ENCODE data around the gene PLS1. TPM values are rescaled to one million over a fixed set of nuclear protein-coding genes. Genes with fewer than 3 reads are reported as not detected.

Gene PLS1
- total and polyA plus RNA-seq, 2 of the 8 experiments (the other 6 are each of a cell fraction or from before 2014, with no cell fraction given): 18.7 to 44.7 TPM

- Histone ChIP-seq H4K5ac (ENCODE audit: insufficient read length, low read depth, low read length) (no peak overlapping the region), H3K27ac (ENCODE audit: low read depth, low read length) (no peak overlapping the region), H4K91ac (replicated peaks; ENCODE audit: insufficient read length, low read length) (no peak overlapping the region), H2BK15ac (ENCODE audit: low read length) (no peak overlapping the region), H3K79me2 (ENCODE audit: control insufficient read depth in 1 of 2, insufficient read depth in 2 of 2, low read length in 2 of 2) (peaks cover 0 to 49% of the 10 kb centered on the region in 2 experiments; a peak in 2 of 4 replicates), H2AFZ (ENCODE audit: low read length) (no peak overlapping the region), H3K23ac (ENCODE audit: insufficient read length) (no peak overlapping the region), H2BK12ac (ENCODE audit: low read depth, low read length) (no peak overlapping the region), H3K4ac (replicated peaks; ENCODE audit: insufficient read length, low read depth, low read length) (no peak overlapping the region), H4K8ac (ENCODE audit: extremely low read depth, insufficient read depth, low read length) (no peak overlapping the region), H3K79me1 (ENCODE audit: low read depth, low read length) (no peaks in the 10 kb centered on the region; the same call in 1 of the 2 replicates), H3K36me3 (ENCODE audit: control insufficient read depth in 2 of 4, insufficient read depth in 4 of 4, low read length in 3 of 4) (no peaks in the 10 kb centered on the region), H4K20me1 (replicated peaks in 1 of 2; ENCODE audit: control insufficient read depth in 1 of 2, insufficient read depth in 2 of 2, low read length in 2 of 2) (no peaks in the 10 kb centered on the region), H3K9ac (replicated peaks in 1 of 4; ENCODE audit: extremely low read depth in 1 of 4, low read depth in 3 of 4, low read length in 3 of 4) (no peak overlapping the region), H2BK20ac (ENCODE audit: low read length) (no peak overlapping the region), H3K18ac (ENCODE audit: extremely low read depth, low read length) (no peak overlapping the region), H3K4me1 (replicated peaks in 1 of 4; ENCODE audit: control insufficient read depth in 3 of 4, insufficient read depth in 4 of 4, low read length in 3 of 4) (peaks cover 0 to 5% (median 1%) of the 10 kb centered on the region in 4 experiments; a peak in 4 of 7 replicates), H2AK5ac (ENCODE audit: low read depth, low read length) (no peak overlapping the region), H3K9me3 (ENCODE audit: insufficient read depth in 2 of 2, low read depth in 1 of 2, low read length in 1 of 2) (no peaks in the 10 kb centered on the region), H3K23me2 (ENCODE audit: low read depth, low read length) (peaks cover 6% of the 10 kb centered on the region; the same call in 1 of the 2 replicates), H3K56ac (replicated peaks; ENCODE audit: insufficient read length, low read depth, low read length) (no peak overlapping the region), H2BK5ac (ENCODE audit: low read depth, low read length) (no peak overlapping the region), H3K4me3 (ENCODE audit: extremely low read depth in 1 of 4, insufficient read depth in 2 of 4, low read depth in 3 of 4, low read length in 4 of 4) (no peak overlapping the region), H3K14ac (ENCODE audit: insufficient read length) (no peak overlapping the region), H3K4me2 (ENCODE audit: insufficient read depth in 1 of 2, low read depth in 2 of 2, low read length in 2 of 2) (no peak overlapping the region), H2BK120ac (replicated peaks; ENCODE audit: low read depth, low read length) (no peak overlapping the region), H3K27me3 (replicated peaks in 1 of 4; ENCODE audit: control insufficient read depth in 3 of 4, extremely low read depth in 1 of 4, insufficient read depth in 3 of 4, low read length in 3 of 4) (no peaks in the 10 kb centered on the region)
- FAIRE-seq: no peak
- DNase-seq (ENCODE audit: low read depth in 1 of 2, low spot score in 2 of 2): no peak
- TF ChIP-seq EP300 (IDR thresholded peaks at IDR 0.05; ENCODE audit: borderline replicate concordance in 1 of 2, low read depth in 2 of 2, low read length in 2 of 2): no peak
- no peak for TF ChIP-seq USF2 (IDR thresholded peaks at IDR 0.05; ENCODE audit: low read length)
- TF ChIP-seq MAX (IDR thresholded peaks at IDR 0.05): no peak
- no peak for TF ChIP-seq TBP (IDR thresholded peaks at IDR 0.05; ENCODE audit: low read depth, low read length)
- TF ChIP-seq SRF (IDR thresholded peaks at IDR 0.05; ENCODE audit: low read depth, low read length): no peak
- WGBS, 2 experiments (ENCODE audit: extremely low coverage in 1 of 2, insufficient coverage in 1 of 2, insufficient read length in 1 of 2, insufficient replicate concordance in 2 of 2, low coverage in 1 of 2, low lambda C conversion rate in 2 of 2, missing lambda C conversion rate in 1 of 2): 91% methylated on average over 1 of the region's 1 CpG; no CpG with 5 or more reads in 1 of the 2 experiments
- POLR2A ChIA-PET (ENCODE audit: partially characterized antibody): interaction anchor here (1.3 kb wide), 1 partner anchor 12 kb away, joined by 3 read pairs; no protein-coding TSS in a partner anchor
- CTCF ChIA-PET (ENCODE audit: partially characterized antibody): interaction anchor here (0.8 kb wide), 1 partner anchor 10 kb away, joined by 4 read pairs; no protein-coding TSS in a partner anchor
Observed at GRCh38 chr3:142574665-142575064, 21.5 kb upstream of the PLS1 start.
